Activated CD8-positive, alpha-beta T cell treated with anti-CD3 and anti-CD28 coated beads, Interleukin-2, amount 10 ng/mL, durations not matched to agents 7 days and 5 days (primary cell): Measurements from ENCODE around the gene ENTPD6. TPM values are rescaled to one million over a fixed set of nuclear protein-coding genes. Genes with fewer than 3 reads are reported as not detected.

ENCODE experiments used
- total RNA-seq, 2 experiments: library from RNA; stranded (reverse); gene quantifications; one replicate each; pipeline ENCODE4 v1.2.3, GENCODE V29; 2021

Gene ENTPD6
- total RNA-seq, 2 experiments from 2014 or later, result 31.9 TPM

Other genes starting within 250 kb of the ENTPD6 start
- gene CST7, start 246.4 kb upstream of the ENTPD6 start, total RNA-seq, result 10 to 100 TPM; 43.9 to 47.5 TPM
- gene APMAP, start 203.0 kb upstream of the ENTPD6 start, total RNA-seq, result 10 to 100 TPM; 43.2 to 44.0 TPM
- 10 to 100 TPM; 40.9 to 42.5 TPM for gene ACSS1, start 137.6 kb upstream of the ENTPD6 start, total RNA-seq
- not detected for gene VSX1, start 113.6 kb upstream of the ENTPD6 start, total RNA-seq
- 10 to 100 TPM; 33.9 TPM for gene PYGB, start 52.4 kb downstream of the ENTPD6 start, total RNA-seq
- 10 to 100 TPM; 28.7 to 31.1 TPM for gene ABHD12, start 195.1 kb downstream of the ENTPD6 start, total RNA-seq
- gene GINS1, start 212.0 kb downstream of the ENTPD6 start, total RNA-seq, result 10 to 100 TPM; 40.8 to 41.6 TPM